Measurements from ENCODE around the gene RAPGEF4.

RAPGEF4 gene

DNA sequence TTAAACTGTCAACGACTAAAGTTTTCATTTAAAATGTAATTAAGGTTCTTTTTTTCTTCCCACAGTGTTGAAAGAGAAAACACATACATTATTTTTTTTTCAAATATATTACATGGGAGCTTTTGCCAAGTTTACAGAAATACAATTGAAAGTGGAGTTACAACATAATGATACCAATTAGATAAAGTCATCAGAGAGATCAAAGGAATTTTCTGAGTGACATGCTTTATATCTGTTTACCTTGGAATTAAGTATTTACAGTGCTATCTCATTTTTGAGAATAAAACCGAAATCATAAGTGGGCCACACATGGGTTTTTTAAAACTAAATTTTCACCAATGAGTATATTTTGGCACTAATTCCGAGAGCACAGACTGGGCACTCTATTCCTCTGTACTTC is 165.2 kb downstream of the RAPGEF4 start:
- H3F3A ChIP-seq (ENCODE audit: low read depth) = no peaks in the 10 kb centered on the region
- H3K9me3 ChIP-seq (ENCODE audit: insufficient read depth, low read depth, low read length) = no peaks in the 10 kb centered on the region
- no peak overlapping the region for H3K4me2 ChIP-seq (ENCODE audit: low read depth, low read length, poor library complexity, severe bottlenecking)
- H3K79me2 ChIP-seq (ENCODE audit: insufficient read depth, low read length) = no peaks in the 10 kb centered on the region
- H3K4me3 ChIP-seq (ENCODE audit: low read length, poor library complexity, severe bottlenecking) = no peak overlapping the region
- no peaks in the 10 kb centered on the region for H3K27me3 ChIP-seq (ENCODE audit: insufficient read depth, low read length, poor library complexity, severe bottlenecking)
- no peaks in the 10 kb centered on the region for H3K9me2 ChIP-seq (replicated peaks; ENCODE audit: low read depth, low read length)
- H4K20me1 ChIP-seq (ENCODE audit: insufficient read depth, low read length, poor library complexity, severe bottlenecking) = no peaks in the 10 kb centered on the region
- H2AFZ ChIP-seq (ENCODE audit: low read length) = no peak overlapping the region
- TF ChIP-seq CTCF (conservative IDR thresholded peaks at IDR 0.05; ENCODE audit: low read length) = no peak
- TF ChIP-seq EZH2phosphoT487 (IDR thresholded peaks at IDR 0.05; ENCODE audit: borderline replicate concordance) = no peak
- H3K4me1 ChIP-seq (ENCODE audit: insufficient read depth, low read length, poor library complexity, severe bottlenecking) = no peaks in the 10 kb centered on the region
- H3K9ac ChIP-seq (ENCODE audit: low read depth, low read length, poor library complexity, severe bottlenecking) = no peak overlapping the region
- H3K36me3 ChIP-seq (ENCODE audit: insufficient read depth, low read length) = no peaks in the 10 kb centered on the region

- Histone ChIP-seq H4K20me1 (ENCODE audit: insufficient read depth, low read length, poor library complexity, severe bottlenecking) (no peaks in the 10 kb centered on the region), H3K4me2 (ENCODE audit: low read depth, low read length, poor library complexity, severe bottlenecking) (no peak overlapping the region), H3K9ac (ENCODE audit: low read depth, low read length, poor library complexity, severe bottlenecking) (no peak overlapping the region), H3K9me3 (ENCODE audit: insufficient read depth, low read depth, low read length) (no peaks in the 10 kb centered on the region), H3K9me2 (replicated peaks; ENCODE audit: low read depth, low read length) (no peaks in the 10 kb centered on the region), H3K79me2 (ENCODE audit: insufficient read depth, low read length) (no peaks in the 10 kb centered on the region), H3K4me1 (ENCODE audit: insufficient read depth, low read length, poor library complexity, severe bottlenecking) (no peaks in the 10 kb centered on the region), H3K27me3 (ENCODE audit: insufficient read depth, low read length, poor library complexity, severe bottlenecking) (no peaks in the 10 kb centered on the region), H3K4me3 (ENCODE audit: low read length, poor library complexity, severe bottlenecking) (no peak overlapping the region), H3K36me3 (ENCODE audit: insufficient read depth, low read length) (no peaks in the 10 kb centered on the region), H2AFZ (ENCODE audit: low read length) (no peak overlapping the region), H3F3A (ENCODE audit: low read depth) (no peaks in the 10 kb centered on the region)
- no peak for TF ChIP-seq EZH2phosphoT487 (IDR thresholded peaks at IDR 0.05; ENCODE audit: borderline replicate concordance)
- TF ChIP-seq CTCF (conservative IDR thresholded peaks at IDR 0.05; ENCODE audit: low read length) = no peak
Observed at GRCh38 chr2:172901913-172902312, 166.3 kb downstream of the RAPGEF4 start.

- Histone ChIP-seq H3K4me2 (ENCODE audit: low read depth, low read length, poor library complexity, severe bottlenecking) (no peak overlapping the region), H3K4me1 (ENCODE audit: insufficient read depth, low read length, poor library complexity, severe bottlenecking) (no peaks in the 10 kb centered on the region), H4K20me1 (ENCODE audit: insufficient read depth, low read length, poor library complexity, severe bottlenecking) (no peaks in the 10 kb centered on the region), H3K9me2 (replicated peaks; ENCODE audit: low read depth, low read length) (no peaks in the 10 kb centered on the region), H3K27me3 (ENCODE audit: insufficient read depth, low read length, poor library complexity, severe bottlenecking) (no peaks in the 10 kb centered on the region), H3F3A (ENCODE audit: low read depth) (no peaks in the 10 kb centered on the region), H3K4me3 (ENCODE audit: low read length, poor library complexity, severe bottlenecking) (no peak overlapping the region), H2AFZ (ENCODE audit: low read length) (no peak overlapping the region), H3K79me2 (ENCODE audit: insufficient read depth, low read length) (no peaks in the 10 kb centered on the region), H3K9ac (ENCODE audit: low read depth, low read length, poor library complexity, severe bottlenecking) (no peak overlapping the region), H3K36me3 (ENCODE audit: insufficient read depth, low read length) (no peaks in the 10 kb centered on the region), H3K9me3 (ENCODE audit: insufficient read depth, low read depth, low read length) (no peaks in the 10 kb centered on the region)
- no peak for TF ChIP-seq EZH2phosphoT487 (IDR thresholded peaks at IDR 0.05; ENCODE audit: borderline replicate concordance)
- no peak for TF ChIP-seq CTCF (conservative IDR thresholded peaks at IDR 0.05; ENCODE audit: low read length)
Observed at GRCh38 chr2:172904236-172904635, 168.6 kb downstream of the RAPGEF4 start.
